ENCODE measurements around the gene ZNF224.

- TF ChIP-seq CTCF (IDR thresholded peaks at IDR 0.05 in 4 of 5, conservative IDR thresholded peaks at IDR 0.05 in 1 of 5) (no peak), POLR2A (IDR thresholded peaks at IDR 0.05) (no peak)
Measured at GRCh38 chr19:44149776-44150175, 55.6 kb downstream of the ZNF224 start.
